ENCODE data around the gene SH3RF3. TPM values are rescaled to one million over a fixed set of nuclear protein-coding genes. Genes with fewer than 3 reads are reported as not detected.

SH3RF3 gene
- total and polyA plus RNA-seq, 2 of the 13 experiments (the other 11 are each of a cell fraction or from before 2014, with no cell fraction given) = 0.04 TPM; not detected in 1

DNA sequence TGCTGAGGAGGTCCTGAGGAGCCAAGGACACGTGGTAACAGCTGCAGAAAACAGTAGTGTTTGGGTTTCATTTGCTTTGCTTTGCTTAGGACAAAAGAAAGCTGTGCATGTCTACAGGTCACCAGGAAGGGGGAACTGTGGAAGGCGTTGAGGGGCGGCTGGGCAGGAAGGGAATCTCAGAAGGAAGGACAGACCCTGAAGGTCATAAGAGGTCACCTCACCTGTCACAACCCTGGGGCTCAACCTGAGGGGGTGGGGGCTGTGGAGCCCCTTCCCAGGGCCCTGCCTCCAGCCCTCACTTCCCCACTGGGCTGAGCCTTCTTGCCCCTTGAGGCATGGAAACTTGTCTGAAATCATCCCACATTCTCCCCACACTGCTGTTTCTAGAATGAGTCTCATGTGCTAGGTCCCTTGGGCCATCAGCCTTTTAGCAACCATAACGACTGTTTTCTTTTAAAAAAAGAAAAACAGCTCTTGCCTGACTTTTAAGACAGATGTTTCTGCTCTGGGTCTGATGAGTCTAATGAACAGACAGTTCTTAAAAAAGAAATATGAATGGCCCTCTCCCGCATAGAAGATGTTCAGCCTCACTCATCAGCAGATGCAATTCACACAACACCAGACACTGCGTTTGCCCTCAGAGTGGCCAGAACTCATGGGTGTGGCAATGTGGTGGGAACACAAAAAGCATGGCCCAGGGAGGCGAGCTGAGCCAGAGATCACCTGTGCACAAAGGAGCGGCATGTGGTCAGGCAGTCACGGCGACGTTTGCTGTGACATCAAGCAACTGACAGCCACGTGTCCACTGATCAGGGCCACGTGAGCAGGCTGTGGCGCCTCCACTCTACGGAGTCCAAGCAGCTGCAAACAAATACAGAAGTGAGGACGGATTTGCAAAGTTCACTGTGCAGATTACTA lies 400.8 kb downstream of the SH3RF3 start (continued):
- TF ChIP-seq HOXA5 (CRISPR knock-in tag; IDR thresholded peaks at IDR 0.05) = no peak
- 0 out of 2 replicates have a peak, but pooled peaks have one; percentile 50 for TF ChIP-seq ZNF430 (CRISPR knock-in tag; IDR thresholded peaks at IDR 0.05)
- no peak for TF ChIP-seq PPARG (CRISPR knock-in tag; conservative IDR thresholded peaks at IDR 0.05)
- TF ChIP-seq, protein P1, sequence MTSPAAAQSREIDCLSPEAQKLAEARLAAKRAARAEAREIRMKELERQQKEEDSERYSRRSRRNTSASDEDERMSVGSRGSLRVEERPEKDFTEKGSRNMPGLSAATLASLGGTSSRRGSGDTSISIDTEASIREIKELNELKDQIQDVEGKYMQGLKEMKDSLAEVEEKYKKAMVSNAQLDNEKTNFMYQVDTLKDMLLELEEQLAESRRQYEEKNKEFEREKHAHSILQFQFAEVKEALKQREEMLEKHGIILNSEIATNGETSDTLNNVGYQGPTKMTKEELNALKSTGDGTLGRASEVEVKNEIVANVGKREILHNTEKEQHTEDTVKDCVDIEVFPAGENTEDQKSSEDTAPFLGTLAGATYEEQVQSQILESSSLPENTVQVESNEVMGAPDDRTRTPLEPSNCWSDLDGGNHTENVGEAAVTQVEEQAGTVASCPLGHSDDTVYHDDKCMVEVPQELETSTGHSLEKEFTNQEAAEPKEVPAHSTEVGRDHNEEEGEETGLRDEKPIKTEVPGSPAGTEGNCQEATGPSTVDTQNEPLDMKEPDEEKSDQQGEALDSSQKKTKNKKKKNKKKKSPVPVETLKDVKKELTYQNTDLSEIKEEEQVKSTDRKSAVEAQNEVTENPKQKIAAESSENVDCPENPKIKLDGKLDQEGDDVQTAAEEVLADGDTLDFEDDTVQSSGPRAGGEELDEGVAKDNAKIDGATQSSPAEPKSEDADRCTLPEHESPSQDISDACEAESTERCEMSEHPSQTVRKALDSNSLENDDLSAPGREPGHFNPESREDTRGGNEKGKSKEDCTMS (CRISPR knock-in tag; conservative IDR thresholded peaks at IDR 0.05) = no peak
- no peak for TF ChIP-seq ZIK1 (CRISPR knock-in tag; IDR thresholded peaks at IDR 0.05; ENCODE audit: borderline replicate concordance, low read depth)
- TF ChIP-seq ZNF44 (CRISPR knock-in tag; IDR thresholded peaks at IDR 0.05) = no peak
- no peak for TF ChIP-seq CHD4 (IDR thresholded peaks at IDR 0.05; ENCODE audit: borderline replicate concordance, low read length)
- peak; percentile 47; the same call in 1 of the 2 replicates for TF ChIP-seq ZNF558 (CRISPR knock-in tag; IDR thresholded peaks at IDR 0.05; ENCODE audit: borderline replicate concordance)
- TF ChIP-seq RELA (CRISPR knock-in tag; IDR thresholded peaks at IDR 0.05) = no peak
- TF ChIP-seq ZNF883 (CRISPR knock-in tag; IDR thresholded peaks at IDR 0.05; ENCODE audit: not compliant biosample characterization) = no peak
- TF ChIP-seq ZBTB10 (CRISPR knock-in tag; IDR thresholded peaks at IDR 0.05; ENCODE audit: borderline replicate concordance) = no peak
- TF ChIP-seq HDAC1 (CRISPR knock-in tag; IDR thresholded peaks at IDR 0.05) = no peak
- TF ChIP-seq ZNF33B (CRISPR knock-in tag; IDR thresholded peaks at IDR 0.05) = no peak
- TF ChIP-seq ZNF180 (CRISPR knock-in tag; IDR thresholded peaks at IDR 0.05; ENCODE audit: borderline replicate concordance, low read depth) = no peak
- no peak for TF ChIP-seq ZBTB37 (CRISPR knock-in tag; IDR thresholded peaks at IDR 0.05)
- TF ChIP-seq HNRNPL (IDR thresholded peaks at IDR 0.05; ENCODE audit: low read depth, low read length) = no peak
- TF ChIP-seq ZFP82 (CRISPR knock-in tag; IDR thresholded peaks at IDR 0.05; ENCODE audit: borderline replicate concordance) = no peak
- TF ChIP-seq ZNF282 (IDR thresholded peaks at IDR 0.05; ENCODE audit: partially characterized antibody) = no peak
- no peak for TF ChIP-seq MAFG (CRISPR knock-in tag; IDR thresholded peaks at IDR 0.05)
- no peak for TF ChIP-seq DPF2 (CRISPR knock-in tag; IDR thresholded peaks at IDR 0.05; ENCODE audit: borderline replicate concordance, low read depth)
- no peak for TF ChIP-seq ZNF446 (CRISPR knock-in tag; IDR thresholded peaks at IDR 0.05)
- TF ChIP-seq ZNF766 (CRISPR knock-in tag; IDR thresholded peaks at IDR 0.05; ENCODE audit: borderline replicate concordance) = no peak
